Measurements from ENCODE around the gene PRSS53.

PRSS53 gene

GRCh38 chr16:31078597-31079341 lies 10.0 kb downstream of the PRSS53 start:
- DNase-seq (ENCODE audit: low read depth in 2 of 2), result no peak

- no peak for DNase-seq (ENCODE audit: low read depth in 2 of 2)
Measured at GRCh38 chr16:31077592-31078396, 10.9 kb downstream of the PRSS53 start.

- no peak for DNase-seq (ENCODE audit: low read depth in 2 of 2)
Measured at GRCh38 chr16:31077024-31077423, 11.7 kb downstream of the PRSS53 start.

GRCh38 chr16:31076319-31076718 lies 12.4 kb downstream of the PRSS53 start:
- no peak for DNase-seq (ENCODE audit: low read depth in 2 of 2)

GRCh38 chr16:31074814-31075183 lies 13.9 kb downstream of the PRSS53 start:
- no peak for DNase-seq (ENCODE audit: low read depth in 2 of 2)

GRCh38 chr16:31073970-31074813 lies 14.6 kb downstream of the PRSS53 start, which contains the start of the genes ZNF646 and ZNF668:
Gene ZNF646, plus strand, starts transcription at chr16:31074422. Its CDS starts 1,903 bp downstream, at chr16:31076325.
Gene ZNF668, minus strand, starts transcription at chr16:31074240. Its CDS starts 9,781 bp downstream, at chr16:31064459.
- peak; percentile 95 to 98 for DNase-seq (ENCODE audit: low read depth in 2 of 2)

- peak; percentile 89 to 90 for DNase-seq (ENCODE audit: low read depth in 2 of 2)
Measured at GRCh38 chr16:31073142-31073969, 15.4 kb downstream of the PRSS53 start.

- no peak for DNase-seq (ENCODE audit: low read depth in 2 of 2)
Measured at GRCh38 chr16:31072540-31073141, 16.1 kb downstream of the PRSS53 start.

GRCh38 chr16:31071861-31072260 lies 16.9 kb downstream of the PRSS53 start:
- DNase-seq (ENCODE audit: low read depth in 2 of 2), result no peak

GRCh38 chr16:31067342-31067741 lies 21.4 kb downstream of the PRSS53 start:
- no peak for DNase-seq (ENCODE audit: low read depth in 2 of 2)

- no peak for DNase-seq (ENCODE audit: low read depth in 2 of 2)
Measured at GRCh38 chr16:31064882-31065461, 23.8 kb downstream of the PRSS53 start.

GRCh38 chr16:31063843-31064611 lies 24.7 kb downstream of the PRSS53 start:
- DNase-seq (ENCODE audit: low read depth in 2 of 2), result no peak

- DNase-seq (ENCODE audit: low read depth in 2 of 2), result no peak
Measured at GRCh38 chr16:31063495-31063842, 25.3 kb downstream of the PRSS53 start.

- DNase-seq (ENCODE audit: low read depth in 2 of 2), result no peak
Measured at GRCh38 chr16:31061813-31062440, 26.8 kb downstream of the PRSS53 start.

GRCh38 chr16:31061126-31061812 lies 27.5 kb downstream of the PRSS53 start:
- DNase-seq (ENCODE audit: low read depth in 2 of 2), result no peak

- DNase-seq (ENCODE audit: low read depth in 2 of 2), result no peak
Measured at GRCh38 chr16:31055613-31056012, 33.1 kb downstream of the PRSS53 start.

- DNase-seq (ENCODE audit: low read depth in 2 of 2), result no peak
Measured at GRCh38 chr16:31052114-31052513, 36.6 kb downstream of the PRSS53 start.

- DNase-seq (ENCODE audit: low read depth in 2 of 2), result no peak
Measured at GRCh38 chr16:31050280-31051030, 38.3 kb downstream of the PRSS53 start.
